ENCODE results near the gene POLL. TPM values are rescaled to one million over a fixed set of nuclear protein-coding genes. Genes with fewer than 3 reads are reported as not detected.

The POLL gene
- total RNA-seq, 1 donor from 2014 or later, result 17.4 TPM

GRCh38 chr10:101565936-101566332 lies 22.1 kb downstream of the POLL start:
- DNase-seq (ENCODE audit: missing footprints) (no peak), ATAC-seq (no peak)
- intact Hi-C loops (cut with DNase I), result loop anchor here (10.0 kb wide), 1 partner anchor 271 kb away; no protein-coding TSS in a partner anchor

GRCh38 chr10:101565370-101565900 lies 22.6 kb downstream of the POLL start:
- DNase-seq (ENCODE audit: missing footprints) (no peak), ATAC-seq (no peak)
- intact Hi-C loops (cut with DNase I), result loop anchor here (10.0 kb wide), 1 partner anchor 271 kb away; no protein-coding TSS in a partner anchor

- no peak for DNase-seq (ENCODE audit: missing footprints)
- intact Hi-C loops (cut with DNase I), result loop anchor here (10.0 kb wide), 1 partner anchor 270 kb away; no protein-coding TSS in a partner anchor
- no peak for ATAC-seq
Measured at GRCh38 chr10:101564490-101564991, 23.5 kb downstream of the POLL start.

GRCh38 chr10:101563497-101564040 lies 24.5 kb downstream of the POLL start:
- DNase-seq (ENCODE audit: missing footprints), result no peak
- intact Hi-C loops (cut with DNase I), result loop anchor here (10.0 kb wide), 1 partner anchor 269 kb away; no protein-coding TSS in a partner anchor
- ATAC-seq, result no peak

GRCh38 chr10:101563007-101563406 lies 25.1 kb downstream of the POLL start:
- intact Hi-C loops (cut with DNase I), result loop anchor here (10.0 kb wide), 1 partner anchor 268 kb away; no protein-coding TSS in a partner anchor
- ATAC-seq (no peak), DNase-seq (ENCODE audit: missing footprints) (no peak)

- no peak for DNase-seq (ENCODE audit: missing footprints)
- intact Hi-C loops (cut with DNase I), result loop anchor here (10.0 kb wide), 1 partner anchor 267 kb away; no protein-coding TSS in a partner anchor
Measured at GRCh38 chr10:101562231-101562630, 25.8 kb downstream of the POLL start.

GRCh38 chr10:101561068-101561915 lies 26.8 kb downstream of the POLL start:
- no peak for ATAC-seq
- intact Hi-C loops (cut with DNase I), result loop anchor here (10.0 kb wide), 1 partner anchor 266 kb away; no protein-coding TSS in a partner anchor
- no peak for DNase-seq (ENCODE audit: missing footprints)

More at GRCh38 chr10:101562231-101562630, 25.8 kb downstream of the POLL start:
- ATAC-seq, result no peak

- no peak for ATAC-seq
- intact Hi-C loops (cut with DNase I), result loop anchor here (10.0 kb wide), 1 partner anchor 266 kb away; no protein-coding TSS in a partner anchor
- no peak for DNase-seq (ENCODE audit: missing footprints)
Measured at GRCh38 chr10:101560298-101561067, 27.6 kb downstream of the POLL start.

GRCh38 chr10:101559596-101560297 lies 28.3 kb downstream of the POLL start:
- ATAC-seq, result no peak
- DNase-seq (ENCODE audit: missing footprints), result no peak
- intact Hi-C loops (cut with DNase I), result loop anchor here (10.0 kb wide), 1 partner anchor 265 kb away; no protein-coding TSS in a partner anchor

GRCh38 chr10:101558671-101559595 lies 29.1 kb downstream of the POLL start:
- DNase-seq (ENCODE audit: missing footprints), result no peak
- ATAC-seq, result no peak
- intact Hi-C loops (cut with DNase I), result no loop called here

- intact Hi-C loops (cut with DNase I), result no loop called here
- ATAC-seq (no peak), DNase-seq (ENCODE audit: missing footprints) (no peak)
Measured at GRCh38 chr10:101558204-101558603, 29.9 kb downstream of the POLL start.

GRCh38 chr10:101557541-101557940 lies 30.5 kb downstream of the POLL start:
- ATAC-seq (no peak), DNase-seq (ENCODE audit: missing footprints) (no peak)
- intact Hi-C loops (cut with DNase I), result no loop called here

- intact Hi-C loops (cut with DNase I), result no loop called here
- DNase-seq (ENCODE audit: missing footprints), result no peak
- ATAC-seq, result no peak
Measured at GRCh38 chr10:101552442-101552841, 35.6 kb downstream of the POLL start.

GRCh38 chr10:101550965-101551364 lies 37.1 kb downstream of the POLL start:
- no peak for ATAC-seq

GRCh38 chr10:101545898-101546297 lies 42.2 kb downstream of the POLL start:
- intact Hi-C loops (cut with DNase I), result no loop called here
- DNase-seq (ENCODE audit: missing footprints) (no peak), ATAC-seq (no peak)

More at GRCh38 chr10:101550965-101551364, 37.1 kb downstream of the POLL start:
- intact Hi-C loops (cut with DNase I), result no loop called here
- DNase-seq (ENCODE audit: missing footprints), result no peak

GRCh38 chr10:101538446-101538845 lies 49.6 kb downstream of the POLL start:
- ATAC-seq, result no peak
- intact Hi-C loops (cut with DNase I), result no loop called here
- DNase-seq (ENCODE audit: missing footprints), result no peak

- DNase-seq (ENCODE audit: missing footprints), result no peak
- intact Hi-C loops (cut with DNase I), result no loop called here
- no peak for ATAC-seq
Measured at GRCh38 chr10:101536800-101537199, 51.3 kb downstream of the POLL start.

Measured in Right ventricle myocardium inferior (tissue), 1 donor.